Measurements from ENCODE around the gene PLA2G5. TPM values are rescaled to one million over a fixed set of nuclear protein-coding genes. Genes with fewer than 3 reads are reported as not detected.
A peak's percentile ranks its signal among the peaks of the same experiment; 100 is the strongest.

The PLA2G5 gene
- total RNA-seq, 4 donors from 2014 or later: 1.5 to 5.0 (median 1.9) TPM; not detected in 1

- no peaks in the 10 kb centered on the region for H3K27me3 ChIP-seq
- H3K9me3 ChIP-seq: no peaks in the 10 kb centered on the region
- TF ChIP-seq CTCF (IDR thresholded peaks at IDR 0.05): no peak
- TF ChIP-seq POLR2A (IDR thresholded peaks at IDR 0.05): no peak
- peak in 1 of 3 donors; percentile 38 for DNase-seq
- H3K36me3 ChIP-seq: no peaks in the 10 kb centered on the region
- H3K4me3 ChIP-seq: no peak overlapping the region
- H3K27ac ChIP-seq: no peak overlapping the region
- no peaks in the 10 kb centered on the region for H3K4me1 ChIP-seq
Measured at GRCh38 chr1:20139776-20140612, 70.0 kb downstream of the PLA2G5 start.

DNA sequence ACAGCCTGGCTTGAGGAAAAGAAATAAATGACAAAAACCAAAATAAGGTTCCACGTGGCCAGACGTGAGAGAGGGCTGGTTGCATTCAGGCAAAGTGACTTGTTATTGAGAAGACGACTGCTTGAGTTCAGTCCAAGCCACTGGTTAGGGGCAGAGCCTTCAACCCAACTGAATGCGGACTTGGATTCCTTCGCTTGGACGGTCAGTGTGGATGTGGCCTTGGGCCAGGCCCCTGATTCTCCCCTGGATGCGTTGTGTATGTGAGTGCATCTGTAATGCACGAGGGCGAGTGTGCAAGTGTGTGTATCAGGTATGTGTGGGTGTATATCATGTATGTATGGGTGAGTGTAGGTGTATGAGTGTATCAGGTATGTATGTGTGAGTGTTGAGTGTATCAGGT is 71.0 kb downstream of the PLA2G5 start:
- no peak overlapping the region for H3K27ac ChIP-seq
- H3K4me3 ChIP-seq: no peak overlapping the region
- no peaks in the 10 kb centered on the region for H3K4me1 ChIP-seq
- no peaks in the 10 kb centered on the region for H3K27me3 ChIP-seq
- TF ChIP-seq POLR2A (IDR thresholded peaks at IDR 0.05) (no peak), CTCF (IDR thresholded peaks at IDR 0.05) (no peak)
- no peaks in the 10 kb centered on the region for H3K9me3 ChIP-seq
- DNase-seq: peak in 1 of 3 donors; percentile 15
- H3K36me3 ChIP-seq: no peaks in the 10 kb centered on the region

DNA sequence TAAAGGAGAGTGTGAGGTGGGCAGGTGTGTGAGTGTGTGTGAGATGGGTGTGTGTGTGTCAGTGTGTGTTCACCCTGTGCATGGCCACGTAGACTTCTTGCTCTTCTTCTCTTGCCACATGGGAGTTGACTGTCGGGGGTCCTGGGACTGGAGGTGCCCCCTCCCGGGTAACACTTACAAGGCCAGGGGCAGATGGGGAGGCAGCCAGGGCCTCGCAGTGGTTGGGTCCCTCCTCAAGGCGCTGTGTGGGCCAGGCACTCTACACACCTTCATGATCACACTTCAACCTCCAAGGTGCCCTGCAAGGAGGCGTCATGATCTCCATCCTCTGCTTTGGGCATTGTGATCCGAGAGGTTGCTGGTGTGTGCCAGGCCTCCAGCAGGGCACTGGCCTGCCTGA is 71.5 kb downstream of the PLA2G5 start:
- no peak for TF ChIP-seq CTCF (IDR thresholded peaks at IDR 0.05)
- TF ChIP-seq POLR2A (IDR thresholded peaks at IDR 0.05): no peak
- DNase-seq: peak in 1 of 3 donors; percentile 26
- no peaks in the 10 kb centered on the region for H3K27me3 ChIP-seq

More for the DNA sequence above, 71.5 kb downstream of the PLA2G5 start:
- Histone ChIP-seq H3K36me3 (no peaks in the 10 kb centered on the region), H3K4me3 (no peak overlapping the region), H3K27ac (no peak overlapping the region), H3K4me1 (no peaks in the 10 kb centered on the region), H3K9me3 (no peaks in the 10 kb centered on the region)

Other genes starting within 250 kb of the PLA2G5 start
- gene OTUD3, start 187.8 kb upstream of the PLA2G5 start, total RNA-seq: 10 to 100 TPM in 1 of 4 donors, 1 to 10 TPM in 3; 6.5 to 13.6 (median 8.2) TPM
- gene PLA2G2E, start 146.6 kb upstream of the PLA2G5 start, total RNA-seq: not detected
- gene PLA2G2A, start 90.6 kb upstream of the PLA2G5 start, total RNA-seq: 100 to 1,000 TPM; 175 to 501 (median 319) TPM
- under 1 TPM in 1 of 4 donors, not detected in 3; 0.40 TPM for gene PLA2G2D, start 49.3 kb downstream of the PLA2G5 start, total RNA-seq
- gene PLA2G2F, start 69.1 kb downstream of the PLA2G5 start, total RNA-seq: under 1 TPM in 2 of 4 donors, not detected in 2; 0.27 to 0.35 TPM
- gene UBXN10, start 115.9 kb downstream of the PLA2G5 start, total RNA-seq: 1 to 10 TPM in 3 of 4 donors, under 1 TPM in 1; 0.94 to 5.7 (median 2.2) TPM
- 1 to 10 TPM in 1 of 4 donors, not detected in 3; 1.0 TPM for gene PLA2G2C, start 116.3 kb downstream of the PLA2G5 start, total RNA-seq
- gene VWA5B1, start 220.7 kb downstream of the PLA2G5 start, total RNA-seq: not detected